Heart right ventricle (tissue), 12 donors: ENCODE measurements around the gene RBMY1J. TPM values are rescaled to one million over a fixed set of nuclear protein-coding genes. Genes with fewer than 3 reads are reported as not detected.

Experiments
- polyA plus RNA-seq, 2 donors: library from polyadenylated mRNA; stranded (reverse); fragments of 200-250 nt; gene quantifications; one replicate each; pipeline ENCODE4 v1.2.3, GENCODE V29; 2013
- total RNA-seq, 10 donors: library from RNA; stranded (reverse); fragmentation: NEBNext Ultra II Directional in 3 of 10; extraction: Animal tissue kit (Norgen Biotek cat#: 25700) in 3 of 10; gene quantifications; one replicate each; pipeline versions ENCODE4 v1.2.1 to v1.2.4, GENCODE V29; 2021 to 2023
- donor health status: ischemic (EF 13 %, LVEDD 7.1; RV severe dilation, severe dysfunction).
- donor health status: healthy with polysubstance abuse.
- donor health status: DM: no; HTN: yes; CAD: no.
- donor health status: DM: no; HTN: no; CAD: no.
- donor health status: ischemic (EF 25% LVEDD 6.9; RV normal size, moderate dysfunction).
- donor health status: ischemic (EF 25% LVEDD 5.7; RV mildly dilated, moderate dysfunction).
- donor health status: healthy.
- donor health status: nonischemic (EF 11% LVEDD 7.7; RV severe dilation, severe dysfunction).
- donor health status: DM: yes; HTN: yes; CAD: no.
- donor health status: PGD.
- donor health status: ischemic (EF 29% LVEDD 5.4; RV normal size, mild dysfunction).
- donor health status: nonischemic (EF 23%, LVEDD 6.1; RV moderate dilation, normal function).

RBMY1J gene
- total and polyA plus RNA-seq, 12 donors: not detected

Other genes with a start within 250 kb of the RBMY1J start
- gene RBMY1F, start 220.5 kb upstream of the RBMY1J start, total RNA-seq: not detected
- not detected for gene RBMY1F, start 220.5 kb upstream of the RBMY1J start, polyA plus RNA-seq